ENCODE data around the gene TSPAN13. TPM values are rescaled to one million over a fixed set of nuclear protein-coding genes. Genes with fewer than 3 reads are reported as not detected.

The TSPAN13 gene
- total and polyA plus RNA-seq, 2 of the 4 experiments (the other 2 are of a cell fraction): 3.0 to 5.0 TPM

DNA sequence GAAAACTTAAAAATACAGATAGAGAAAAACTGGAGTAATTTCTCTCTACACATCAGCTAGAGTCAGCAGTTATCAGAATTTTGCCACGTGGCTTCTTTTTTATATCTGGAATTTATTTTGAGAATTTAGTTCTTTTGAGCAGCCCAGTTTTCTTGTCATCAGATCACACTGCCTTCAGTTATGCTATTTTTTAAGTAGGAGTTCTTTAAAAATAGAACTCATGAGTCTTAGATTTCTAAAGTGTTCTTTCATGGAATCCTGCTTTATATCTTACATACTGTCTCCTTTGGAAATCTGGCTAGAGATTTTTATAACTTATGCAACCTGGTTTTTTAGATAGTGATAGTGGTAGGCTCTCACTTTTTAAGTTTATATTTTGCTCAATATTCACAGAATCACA lies 27.0 kb downstream of the TSPAN13 start:
- H3K56ac ChIP-seq (ENCODE audit: extremely low read depth, insufficient read depth, low read length): no peak overlapping the region
- no peaks in the 10 kb centered on the region for H3K36me3 ChIP-seq (ENCODE audit: control insufficient read depth, insufficient read depth, low read length)
- ChIA-PET CTCF (interaction anchor here (1.5 kb wide), 1 partner anchor 10 kb away, joined by 3 read pairs; no protein-coding TSS in a partner anchor), POLR2A (ENCODE audit: unreplicated experiment) (interaction anchor here (0.5 kb wide), 1 partner anchor 506 kb away, joined by 4 read pairs; no protein-coding TSS in a partner anchor)
- no peaks in the 10 kb centered on the region for H4K20me1 ChIP-seq (ENCODE audit: insufficient read depth, low read length)
- no peak overlapping the region for H3K27ac ChIP-seq (ENCODE audit: insufficient read depth, low read length)
- no CpG with 5 or more reads among the region's 1 CpG for WGBS, 2 experiments (ENCODE audit: extremely low coverage in 2 of 2, insufficient read length in 1 of 2)
- no peaks in the 10 kb centered on the region for H3K4me1 ChIP-seq (ENCODE audit: control insufficient read depth, insufficient read depth, low read length)
- BruUV-seq (replicated peaks): no TSS peak
- no peak for DNase-seq
- H2AK5ac ChIP-seq (ENCODE audit: low read depth, low read length): no peak overlapping the region
- TF ChIP-seq, protein P1, sequence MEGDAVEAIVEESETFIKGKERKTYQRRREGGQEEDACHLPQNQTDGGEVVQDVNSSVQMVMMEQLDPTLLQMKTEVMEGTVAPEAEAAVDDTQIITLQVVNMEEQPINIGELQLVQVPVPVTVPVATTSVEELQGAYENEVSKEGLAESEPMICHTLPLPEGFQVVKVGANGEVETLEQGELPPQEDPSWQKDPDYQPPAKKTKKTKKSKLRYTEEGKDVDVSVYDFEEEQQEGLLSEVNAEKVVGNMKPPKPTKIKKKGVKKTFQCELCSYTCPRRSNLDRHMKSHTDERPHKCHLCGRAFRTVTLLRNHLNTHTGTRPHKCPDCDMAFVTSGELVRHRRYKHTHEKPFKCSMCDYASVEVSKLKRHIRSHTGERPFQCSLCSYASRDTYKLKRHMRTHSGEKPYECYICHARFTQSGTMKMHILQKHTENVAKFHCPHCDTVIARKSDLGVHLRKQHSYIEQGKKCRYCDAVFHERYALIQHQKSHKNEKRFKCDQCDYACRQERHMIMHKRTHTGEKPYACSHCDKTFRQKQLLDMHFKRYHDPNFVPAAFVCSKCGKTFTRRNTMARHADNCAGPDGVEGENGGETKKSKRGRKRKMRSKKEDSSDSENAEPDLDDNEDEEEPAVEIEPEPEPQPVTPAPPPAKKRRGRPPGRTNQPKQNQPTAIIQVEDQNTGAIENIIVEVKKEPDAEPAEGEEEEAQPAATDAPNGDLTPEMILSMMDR (conservative IDR thresholded peaks at IDR 0.05; ENCODE audit: low read depth, low read length): no peak
- TF ChIP-seq CHD1 (IDR thresholded peaks at IDR 0.05; ENCODE audit: low read depth, low read length) (no peak), FOS (IDR thresholded peaks at IDR 0.05; ENCODE audit: low read depth, low read length) (no peak), POLR2A (IDR thresholded peaks at IDR 0.05; ENCODE audit: low read depth, low read length) (no peak), RAD21 (IDR thresholded peaks at IDR 0.05; ENCODE audit: low read length) (no peak), MAFK (IDR thresholded peaks at IDR 0.05; ENCODE audit: low read depth, low read length) (no peak), RCOR1 (IDR thresholded peaks at IDR 0.05; ENCODE audit: insufficient replicate concordance, low read length) (no peak), BHLHE40 (IDR thresholded peaks at IDR 0.05; ENCODE audit: low read depth, low read length) (no peak), MXI1 (IDR thresholded peaks at IDR 0.05; ENCODE audit: borderline replicate concordance, low read depth, low read length) (no peak), SMC3 (IDR thresholded peaks at IDR 0.05; ENCODE audit: low read depth, low read length) (no peak), CEBPB (IDR thresholded peaks at IDR 0.05; ENCODE audit: low read depth, low read length) (no peak), MAZ (IDR thresholded peaks at IDR 0.05; ENCODE audit: borderline replicate concordance, low read depth, low read length) (no peak), NFE2L2 (IDR thresholded peaks at IDR 0.05; ENCODE audit: low read depth, low read length) (no peak), RFX5 (IDR thresholded peaks at IDR 0.05; ENCODE audit: low read depth, low read length) (no peak)
- TF ChIP-seq, protein P2, sequence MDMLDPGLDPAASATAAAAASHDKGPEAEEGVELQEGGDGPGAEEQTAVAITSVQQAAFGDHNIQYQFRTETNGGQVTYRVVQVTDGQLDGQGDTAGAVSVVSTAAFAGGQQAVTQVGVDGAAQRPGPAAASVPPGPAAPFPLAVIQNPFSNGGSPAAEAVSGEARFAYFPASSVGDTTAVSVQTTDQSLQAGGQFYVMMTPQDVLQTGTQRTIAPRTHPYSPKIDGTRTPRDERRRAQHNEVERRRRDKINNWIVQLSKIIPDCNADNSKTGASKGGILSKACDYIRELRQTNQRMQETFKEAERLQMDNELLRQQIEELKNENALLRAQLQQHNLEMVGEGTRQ (IDR thresholded peaks at IDR 0.05; ENCODE audit: low read depth, low read length): no peak
- TF ChIP-seq, protein P3, sequence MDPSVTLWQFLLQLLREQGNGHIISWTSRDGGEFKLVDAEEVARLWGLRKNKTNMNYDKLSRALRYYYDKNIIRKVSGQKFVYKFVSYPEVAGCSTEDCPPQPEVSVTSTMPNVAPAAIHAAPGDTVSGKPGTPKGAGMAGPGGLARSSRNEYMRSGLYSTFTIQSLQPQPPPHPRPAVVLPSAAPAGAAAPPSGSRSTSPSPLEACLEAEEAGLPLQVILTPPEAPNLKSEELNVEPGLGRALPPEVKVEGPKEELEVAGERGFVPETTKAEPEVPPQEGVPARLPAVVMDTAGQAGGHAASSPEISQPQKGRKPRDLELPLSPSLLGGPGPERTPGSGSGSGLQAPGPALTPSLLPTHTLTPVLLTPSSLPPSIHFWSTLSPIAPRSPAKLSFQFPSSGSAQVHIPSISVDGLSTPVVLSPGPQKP (IDR thresholded peaks at IDR 0.05; ENCODE audit: borderline replicate concordance, low read depth, low read length): no peak
- H4K8ac ChIP-seq (ENCODE audit: low read depth in 2 of 2, low read length in 2 of 2): no peak overlapping the region
- no peaks in the 10 kb centered on the region for H3K79me1 ChIP-seq (ENCODE audit: low read depth in 1 of 2, low read length in 2 of 2)
- no peak for ATAC-seq (ENCODE audit: low read depth)
- no peak overlapping the region for H3K18ac ChIP-seq (ENCODE audit: low read depth, low read length)
- H4K5ac ChIP-seq (ENCODE audit: low read depth, low read length): no peak overlapping the region
- H2BK20ac ChIP-seq (ENCODE audit: low read depth, low read length): no peak overlapping the region
- H2BK15ac ChIP-seq (ENCODE audit: low read depth, low read length): no peak overlapping the region
- in situ Hi-C loops (cut with MboI; ENCODE audit: low sequenced_read_pairs): no loop called here
- H3K23ac ChIP-seq (ENCODE audit: low read depth, low read length): no peak overlapping the region
- no peak overlapping the region for H3K14ac ChIP-seq (replicated peaks; ENCODE audit: low read depth, low read length)
- no peak overlapping the region for H2BK5ac ChIP-seq (ENCODE audit: low read depth, low read length, poor library complexity, severe bottlenecking)
- H3K9me1 ChIP-seq (ENCODE audit: insufficient read depth, low read length): no peaks in the 10 kb centered on the region
- H3K4me2 ChIP-seq (ENCODE audit: low read depth, low read length): no peak overlapping the region
- H3K9ac ChIP-seq (ENCODE audit: low read depth, low read length): no peak overlapping the region
- no peak overlapping the region for H3K4me3 ChIP-seq (ENCODE audit: insufficient read depth, low read depth, low read length)
- no peaks in the 10 kb centered on the region for H3K9me3 ChIP-seq (ENCODE audit: control insufficient read depth, insufficient read depth, low read length)
- no peak overlapping the region for H2AFZ ChIP-seq (replicated peaks; ENCODE audit: low read length, poor library complexity)
- intact Hi-C loops (cut with micrococcal nuclease): no loop called here
- H3K4ac ChIP-seq (ENCODE audit: low read depth, low read length): no peak overlapping the region
- dilution Hi-C loops (cut with HindIII; ENCODE audit: low sequenced_read_pairs, unreplicated experiment): no loop called here
- no peak overlapping the region for H4K91ac ChIP-seq (ENCODE audit: insufficient read depth, low read depth, low read length)
- H2BK120ac ChIP-seq (ENCODE audit: low read depth, low read length): no peak overlapping the region
- no peaks in the 10 kb centered on the region for H3K27me3 ChIP-seq (ENCODE audit: control insufficient read depth, insufficient read depth, low read length)
- H2AK9ac ChIP-seq (replicated peaks; ENCODE audit: low read depth, low read length, poor library complexity): no peak overlapping the region
